Middle frontal gyrus (tissue), 1 donor: ENCODE measurements around the gene CNNM1.

Experiments used
- DNase-seq: peaks from one replicate; pipeline ENCODE4 v3.0.0-alpha.2; 2015; ENCODE audit warnings: low spot score; ENCODE audit errors: extremely low spot score

CNNM1 gene

GRCh38 chr10:99372546-99373271 is 43.6 kb downstream of the CNNM1 start:
- DNase-seq, result no peak

DNA sequence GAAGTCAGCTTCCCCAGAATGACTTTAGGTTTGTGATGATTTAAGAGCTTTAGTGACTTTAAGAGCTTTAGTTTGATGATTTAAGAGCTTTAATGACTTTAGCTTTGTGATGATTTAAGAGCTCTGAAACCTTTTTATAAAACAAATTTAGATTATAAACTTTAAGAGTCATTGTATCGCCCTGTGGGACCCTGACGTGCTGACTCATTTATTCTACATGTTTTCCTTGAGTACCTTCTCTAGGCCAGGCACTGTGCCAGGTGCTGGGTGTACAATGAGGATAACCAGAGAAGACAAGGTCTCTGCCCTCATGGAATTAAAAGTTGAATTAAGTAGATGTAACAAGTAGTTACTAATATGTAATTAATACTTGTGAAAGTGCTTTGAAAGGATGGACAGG is 45.4 kb downstream of the CNNM1 start:
- no peak for DNase-seq

DNA sequence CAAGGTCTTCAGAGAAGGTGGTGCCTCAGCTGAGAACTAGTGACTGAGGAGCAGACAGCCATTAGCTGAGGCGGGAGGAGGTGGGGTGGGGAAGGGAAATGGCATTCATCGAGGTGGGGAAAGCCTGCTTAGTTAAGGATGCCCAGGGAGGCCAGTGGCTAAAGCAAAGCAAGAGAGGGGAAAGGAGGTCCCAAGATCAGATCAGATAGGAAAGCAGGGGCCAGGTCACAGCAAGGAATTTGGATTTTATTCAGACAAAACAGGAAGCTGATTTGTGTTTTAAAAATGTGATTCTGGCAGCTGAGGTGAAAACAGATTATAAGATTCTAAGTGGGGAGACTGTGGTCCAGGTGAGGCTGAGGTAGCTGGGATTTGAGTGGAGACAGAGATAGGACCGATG is 45.8 kb downstream of the CNNM1 start:
- DNase-seq, result no peak

DNA sequence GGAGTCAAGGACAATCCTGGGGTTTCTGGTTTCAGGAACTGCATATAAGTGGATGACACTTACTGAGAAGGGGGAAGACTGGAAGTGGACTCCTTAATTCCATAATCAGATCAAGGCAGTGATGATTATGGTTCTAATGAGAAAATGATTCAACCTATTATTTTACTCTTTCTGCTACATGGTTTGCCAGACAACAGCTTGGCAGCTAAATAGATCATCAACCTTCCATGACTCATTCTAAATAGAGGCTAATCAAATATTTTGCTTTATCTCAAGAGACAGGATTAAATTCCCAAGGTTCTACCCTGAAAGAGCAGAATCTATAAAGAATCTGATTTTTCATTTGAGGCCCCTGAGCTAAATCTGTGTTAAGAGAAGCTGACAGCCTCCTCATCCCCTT is 46.3 kb downstream of the CNNM1 start:
- no peak for DNase-seq

GRCh38 chr10:99382176-99382575 is 53.0 kb downstream of the CNNM1 start:
- DNase-seq, result no peak

DNA sequence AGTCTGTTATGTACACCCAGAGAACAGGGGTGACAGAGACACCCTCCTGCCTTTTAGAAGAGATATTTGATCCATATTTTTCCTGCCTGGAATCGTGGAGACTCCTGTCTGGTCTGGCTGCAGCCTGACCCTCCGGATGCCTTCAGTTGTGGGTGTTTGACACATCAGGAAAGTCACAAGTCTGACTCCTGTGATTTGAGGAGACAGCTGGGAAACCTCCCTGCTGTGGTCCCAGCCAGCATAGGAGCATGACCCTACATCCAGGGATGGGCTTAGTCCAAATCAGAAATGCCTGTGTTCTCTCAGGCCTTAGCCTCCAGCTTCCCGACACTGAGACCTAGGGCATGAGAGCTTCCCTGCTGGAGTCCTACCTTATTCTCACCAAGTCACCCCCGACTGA is 57.9 kb downstream of the CNNM1 start:
- no peak for DNase-seq

DNA sequence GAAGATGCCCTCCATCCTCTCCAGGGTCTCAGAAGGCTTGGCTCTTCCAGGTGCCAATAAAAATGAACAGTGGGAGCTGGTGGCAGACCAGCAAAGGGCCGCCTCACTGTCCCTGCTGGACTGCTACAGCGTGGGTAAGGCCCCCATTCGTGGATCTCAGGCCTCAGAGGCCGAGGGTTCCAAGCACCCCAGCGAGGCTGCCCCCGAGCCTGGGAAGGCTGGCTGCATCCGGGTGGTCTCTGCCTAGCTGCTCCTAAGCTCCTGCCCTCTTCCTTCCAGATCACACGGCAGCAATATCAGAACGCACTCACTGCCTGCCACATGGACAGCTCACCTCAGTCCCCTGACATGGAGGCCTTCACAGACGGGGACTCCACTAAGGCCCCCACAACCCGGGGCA is 58.4 kb downstream of the CNNM1 start:
- DNase-seq, result no peak

GRCh38 chr10:99389729-99390480 is 60.7 kb downstream of the CNNM1 start:
- DNase-seq, result no peak

GRCh38 chr10:99391346-99391745 is 62.2 kb downstream of the CNNM1 start:
- DNase-seq, result no peak

DNA sequence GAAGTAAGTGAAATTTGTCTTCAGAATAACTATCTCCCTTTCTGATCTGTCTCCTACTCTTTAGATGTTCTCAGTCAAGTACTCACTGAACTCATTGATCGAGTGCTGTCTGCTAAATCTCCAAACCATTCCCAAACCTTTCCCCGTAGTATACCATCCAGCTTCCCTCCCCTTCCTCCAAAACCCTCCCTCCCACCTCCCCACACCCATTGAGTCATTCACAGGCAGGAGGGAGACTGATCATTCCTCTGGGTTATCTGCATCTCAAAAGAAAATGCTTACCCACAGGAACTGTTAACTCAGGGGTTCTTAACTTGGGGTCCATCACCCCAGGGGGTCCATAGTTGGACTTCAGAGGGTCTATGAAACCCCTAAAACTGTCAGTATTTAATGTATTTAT is 63.9 kb downstream of the CNNM1 start:
- no peak for DNase-seq

- no peak for DNase-seq
These were observed 64.5 kb downstream of the CNNM1 start for GRCh38 chr10:99393683-99394082.

DNA sequence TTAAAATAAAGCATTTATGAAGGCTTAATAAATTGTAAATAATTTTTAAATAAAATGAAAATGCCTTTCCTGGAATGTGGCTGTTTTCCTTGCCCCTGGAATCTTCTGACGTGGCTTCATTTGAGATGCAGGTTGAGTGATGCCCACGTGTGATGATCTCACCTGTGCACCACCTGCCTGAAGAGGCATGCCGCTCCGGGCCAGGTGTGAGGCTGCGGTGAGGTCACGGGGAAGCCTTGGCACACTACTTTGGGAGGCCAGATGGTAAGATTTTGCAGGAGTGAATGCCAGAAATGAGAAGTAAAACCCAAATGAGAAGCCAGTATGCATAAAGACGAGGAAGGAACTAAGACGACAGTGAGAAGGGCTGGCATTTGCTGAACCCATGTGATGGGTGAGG is 65.1 kb downstream of the CNNM1 start:
- DNase-seq, result no peak

DNA sequence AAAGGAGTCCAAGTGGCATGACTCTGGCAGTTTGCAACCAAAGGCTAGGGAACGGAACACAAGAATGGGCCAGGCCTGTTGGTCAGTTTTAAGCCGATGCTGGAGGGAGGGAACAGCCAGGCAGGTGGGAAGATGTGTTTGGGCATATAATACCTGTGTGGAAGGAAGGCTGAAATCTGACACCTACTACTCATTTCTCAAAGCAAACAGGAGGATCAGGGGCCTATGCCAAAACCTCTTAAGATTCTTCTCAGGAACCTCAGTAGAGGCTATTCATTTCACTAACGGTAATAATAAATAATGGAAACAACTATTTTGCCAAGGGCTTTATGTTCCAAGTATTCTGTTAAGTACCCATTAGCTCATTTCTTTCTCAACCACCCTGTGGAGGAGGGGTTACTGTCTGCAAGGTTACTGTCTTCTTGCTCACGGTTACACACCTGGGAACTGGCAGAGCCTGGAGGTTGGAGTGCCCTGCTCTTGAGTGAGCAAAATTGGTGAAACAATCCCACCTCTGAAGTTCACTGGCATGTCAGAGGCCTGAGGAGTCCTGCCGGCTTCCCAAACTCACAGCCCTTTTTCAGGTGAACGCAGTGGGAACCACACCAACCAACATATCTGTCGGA is 65.7 kb downstream of the CNNM1 start:
- DNase-seq, result no peak

GRCh38 chr10:99395750-99396445 is 66.7 kb downstream of the CNNM1 start:
- peak; percentile 20 for DNase-seq

DNA sequence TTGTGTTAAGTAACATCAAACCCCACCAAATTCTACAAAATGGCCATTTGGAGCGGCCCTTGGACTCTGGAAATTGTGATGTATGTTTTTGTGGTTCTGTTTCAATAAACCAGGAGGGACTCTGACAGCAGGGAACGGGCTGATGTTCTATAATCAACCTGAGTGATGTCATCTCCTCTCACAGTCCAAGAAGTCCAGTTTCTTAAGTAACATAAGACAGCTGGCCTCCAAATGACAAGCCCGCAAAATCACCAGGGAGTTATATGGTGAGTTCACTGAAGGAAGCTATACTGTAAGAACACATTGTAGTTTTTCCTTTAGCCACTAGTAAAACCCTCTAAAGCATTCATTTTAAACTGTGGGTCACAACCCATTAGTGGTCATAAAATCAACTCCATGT is 67.3 kb downstream of the CNNM1 start:
- DNase-seq, result no peak

- DNase-seq, result no peak
These were observed 70.5 kb downstream of the CNNM1 start for GRCh38 chr10:99399664-99400063.

DNA sequence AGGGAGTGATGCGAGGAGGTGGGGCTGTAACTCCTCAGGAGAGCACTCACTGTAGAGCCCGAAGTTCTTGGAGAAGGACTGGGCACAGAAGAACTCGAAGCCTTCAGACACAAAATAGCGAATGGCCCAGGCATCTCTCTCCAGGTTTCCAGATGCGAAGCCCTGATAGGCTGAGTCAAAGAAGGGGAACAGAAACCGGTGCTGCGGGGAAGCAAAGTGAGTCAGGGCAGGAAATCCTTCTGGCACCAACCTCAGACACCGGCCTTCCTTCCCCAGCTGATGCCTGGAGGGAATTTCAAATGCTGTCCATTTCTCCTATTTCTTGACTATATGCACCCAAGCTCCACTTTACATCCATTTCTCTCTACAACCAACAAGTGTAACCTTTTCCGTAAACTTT is 74.5 kb downstream of the CNNM1 start:
- no peak for DNase-seq

GRCh38 chr10:99406149-99406548 is 77.0 kb downstream of the CNNM1 start:
- no peak for DNase-seq

- no peak for DNase-seq
These were observed 81.0 kb downstream of the CNNM1 start for GRCh38 chr10:99410146-99410545.

- DNase-seq, result no peak
These were observed 81.7 kb downstream of the CNNM1 start for GRCh38 chr10:99410876-99411275.

- DNase-seq, result no peak
These were observed 82.4 kb downstream of the CNNM1 start for GRCh38 chr10:99411546-99411945.

DNA sequence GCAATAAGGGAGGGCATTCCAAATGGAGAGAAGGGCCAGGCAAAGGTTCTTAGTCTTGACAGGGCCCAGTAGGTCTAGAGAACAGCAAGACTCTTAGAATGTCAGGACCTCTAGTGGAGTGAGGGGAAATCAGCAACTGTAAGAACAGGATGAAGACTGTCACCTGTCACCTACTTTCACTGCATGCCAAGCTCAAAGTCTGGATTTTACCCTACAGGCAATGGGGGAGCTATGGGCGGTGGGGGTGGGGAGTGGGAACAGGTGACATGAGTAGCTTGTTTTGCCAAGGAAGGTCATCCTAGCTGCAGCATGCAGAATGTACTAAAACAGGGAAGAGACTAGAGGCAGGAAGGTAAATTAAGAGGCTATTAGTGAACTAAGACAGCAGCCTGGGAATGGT is 82.9 kb downstream of the CNNM1 start:
- DNase-seq, result no peak
